Endothelial cell of umbilical vein (primary cell): Measurements from ENCODE around the gene PPP1R3A.

Source experiments
- CTCF ChIP-seq, 2 donors: IDR thresholded peaks; 1 replicate in 1 of 2; 2 replicates in 1 of 2; pipeline ENCODE4 v1.5.1; 2011; ENCODE audit warnings: low read length in 2 of 2, mild to moderate bottlenecking in 2 of 2, moderate library complexity in 2 of 2, control low read depth in 1 of 2, inconsistent platforms in 1 of 2, low read depth in 1 of 2; ENCODE audit not compliant: insufficient read depth in 1 of 2; ENCODE audit errors: extremely low read depth in 1 of 2
- MYC ChIP-seq: IDR thresholded peaks from one replicate; pipeline ENCODE4 v1.6.1; 2011; ENCODE audit warnings: mild to moderate bottlenecking, low read depth, low read length

- TF ChIP-seq CTCF (IDR thresholded peaks at IDR 0.05; ENCODE audit: extremely low read depth in 1 of 2, insufficient read depth in 1 of 2, low read depth in 1 of 2, low read length in 2 of 2) (no peak), MYC (no peak)
These were observed 41.1 kb upstream of the PPP1R3A start for GRCh38 chr7:113959910-113960309.
